Uterus (tissue), 2 donors: ENCODE measurements around the gene ASIC2.

ENCODE experiments used
- CTCF ChIP-seq, 4 experiments: fragments of 200-600 bp in 2 of 4; fragments of 450-650 bp in 2 of 4; sonication (generic) in 2 of 4; IDR thresholded peaks; one replicate each; pipeline ENCODE4 v1.5.1; 2016 to 2019; ENCODE audit warnings: antibody characterized with exemption in 4 of 4, mild to moderate bottlenecking in 2 of 4, moderate library complexity in 1 of 4
- POLR2A ChIP-seq, 2 donors: fragments of 450-650 bp; IDR thresholded peaks; one replicate each; pipeline ENCODE4 v1.6.1; 2016; ENCODE audit warnings: antibody characterized with exemption in 2 of 2, mild to moderate bottlenecking in 1 of 2, moderate library complexity in 1 of 2

- TF ChIP-seq CTCF (IDR thresholded peaks at IDR 0.05) (no peak), POLR2A (IDR thresholded peaks at IDR 0.05) (no peak)
These were observed 32.5 kb downstream of the ASIC2 start for GRCh38 chr17:33260638-33261037.
